ENCODE data around the gene BIRC7.
"Not testable (repeated sequence)": the region's sequence is repeated elsewhere in the genome, so short reads cannot be mapped to it uniquely, and the experiment has no call there.

The BIRC7 gene

GRCh38 chr20:63243604-63244247 lies 8.0 kb downstream of the BIRC7 start:
- DNase-seq (ENCODE audit: insufficient read length) (no peak), FAIRE-seq (no peak)
- TF ChIP-seq TAF1 (IDR thresholded peaks at IDR 0.05; ENCODE audit: borderline replicate concordance, low read depth, low read length) (no peak), POLR2AphosphoS5 (IDR thresholded peaks at IDR 0.05; ENCODE audit: low read depth, low read length) (no peak), POLR2A (IDR thresholded peaks at IDR 0.05; ENCODE audit: low read depth, low read length) (no peak)

- no peak for DNase-seq (ENCODE audit: insufficient read length)
- TF ChIP-seq POLR2AphosphoS5 (IDR thresholded peaks at IDR 0.05; ENCODE audit: low read depth, low read length) = no peak
- TF ChIP-seq POLR2A (IDR thresholded peaks at IDR 0.05; ENCODE audit: low read depth, low read length) = no peak
- no peak for TF ChIP-seq TAF1 (IDR thresholded peaks at IDR 0.05; ENCODE audit: borderline replicate concordance, low read depth, low read length)
- no peak for FAIRE-seq
Measured at GRCh38 chr20:63244468-63244867, 8.8 kb downstream of the BIRC7 start.

- DNase-seq (ENCODE audit: insufficient read length) = no peak
- no peak for FAIRE-seq
- no peak for TF ChIP-seq TAF1 (IDR thresholded peaks at IDR 0.05; ENCODE audit: borderline replicate concordance, low read depth, low read length)
- no peak for TF ChIP-seq POLR2AphosphoS5 (IDR thresholded peaks at IDR 0.05; ENCODE audit: low read depth, low read length)
- TF ChIP-seq POLR2A (IDR thresholded peaks at IDR 0.05; ENCODE audit: low read depth, low read length) = no peak
Measured at GRCh38 chr20:63246490-63247288, 11.0 kb downstream of the BIRC7 start.

GRCh38 chr20:63247671-63248228 lies 12.0 kb downstream of the BIRC7 start:
- FAIRE-seq (no peak), DNase-seq (ENCODE audit: insufficient read length) (no peak)
- TF ChIP-seq POLR2AphosphoS5 (IDR thresholded peaks at IDR 0.05; ENCODE audit: low read depth, low read length) (no peak), TAF1 (IDR thresholded peaks at IDR 0.05; ENCODE audit: borderline replicate concordance, low read depth, low read length) (no peak), POLR2A (IDR thresholded peaks at IDR 0.05; ENCODE audit: low read depth, low read length) (no peak)

- FAIRE-seq = no peak
- no peak for TF ChIP-seq POLR2A (IDR thresholded peaks at IDR 0.05; ENCODE audit: low read depth, low read length)
Measured at GRCh38 chr20:63248835-63249591, 13.3 kb downstream of the BIRC7 start.

GRCh38 chr20:63249891-63250290 lies 14.2 kb downstream of the BIRC7 start:
- no peak for DNase-seq (ENCODE audit: insufficient read length)
- FAIRE-seq = no peak
- TF ChIP-seq POLR2AphosphoS5 (IDR thresholded peaks at IDR 0.05; ENCODE audit: low read depth, low read length) (no peak), TAF1 (IDR thresholded peaks at IDR 0.05; ENCODE audit: borderline replicate concordance, low read depth, low read length) (no peak), POLR2A (IDR thresholded peaks at IDR 0.05; ENCODE audit: low read depth, low read length) (no peak)

More at GRCh38 chr20:63248835-63249591, 13.3 kb downstream of the BIRC7 start:
- DNase-seq (ENCODE audit: insufficient read length) = no peak

GRCh38 chr20:63251350-63251749 lies 15.6 kb downstream of the BIRC7 start:
- DNase-seq (ENCODE audit: insufficient read length); FAIRE-seq: not testable (repeated sequence)

GRCh38 chr20:63252284-63252711 lies 16.6 kb downstream of the BIRC7 start:
- TF ChIP-seq TAF1 (IDR thresholded peaks at IDR 0.05; ENCODE audit: borderline replicate concordance, low read depth, low read length) = no peak
- TF ChIP-seq POLR2AphosphoS5 (IDR thresholded peaks at IDR 0.05; ENCODE audit: low read depth, low read length) = no peak
- no peak for TF ChIP-seq POLR2A (IDR thresholded peaks at IDR 0.05; ENCODE audit: low read depth, low read length)
- DNase-seq (ENCODE audit: insufficient read length) (no peak), FAIRE-seq (no peak)

GRCh38 chr20:63253065-63253437 lies 17.3 kb downstream of the BIRC7 start:
- TF ChIP-seq TAF1 (IDR thresholded peaks at IDR 0.05; ENCODE audit: borderline replicate concordance, low read depth, low read length) (no peak), POLR2A (IDR thresholded peaks at IDR 0.05; ENCODE audit: low read depth, low read length) (no peak)
- DNase-seq (ENCODE audit: insufficient read length) (no peak), FAIRE-seq (no peak)

- FAIRE-seq (no peak), DNase-seq (ENCODE audit: insufficient read length) (no peak)
- TF ChIP-seq POLR2AphosphoS5 (IDR thresholded peaks at IDR 0.05; ENCODE audit: low read depth, low read length) = no peak
Measured at GRCh38 chr20:63253438-63254231, 17.9 kb downstream of the BIRC7 start.

GRCh38 chr20:63254232-63254605 lies 18.5 kb downstream of the BIRC7 start, which contains the start of gene NKAIN4:
Gene NKAIN4, minus strand, starts transcription at chr20:63254463. Its CDS starts 13 bp downstream, at chr20:63254450.
- FAIRE-seq (no peak), DNase-seq (ENCODE audit: insufficient read length) (no peak)
- TF ChIP-seq POLR2A (IDR thresholded peaks at IDR 0.05; ENCODE audit: low read depth, low read length) (no peak), TAF1 (IDR thresholded peaks at IDR 0.05; ENCODE audit: borderline replicate concordance, low read depth, low read length) (no peak), POLR2AphosphoS5 (IDR thresholded peaks at IDR 0.05; ENCODE audit: low read depth, low read length) (no peak)
